Activated CD8-positive, alpha-beta T cell treated with anti-CD3 and anti-CD28 coated beads for 36 hours (primary cell): Measurements from ENCODE around the gene BCAS4. TPM values are rescaled to one million over a fixed set of nuclear protein-coding genes. Genes with fewer than 3 reads are reported as not detected.
A peak's percentile ranks its signal among the peaks of the same experiment; 100 is the strongest.
"Not testable (repeated sequence)": the region's sequence is repeated elsewhere in the genome, so short reads cannot be mapped to it uniquely, and the experiment has no call there.

Source experiments
- ATAC-seq: fragments of 200-7000 bp; cut with Tn5 transposase; one replicate; pipeline ENCODE4 v1.10.0; 2021; ENCODE audit warnings: mild to moderate bottlenecking, moderate library complexity
- CTCF ChIA-PET: fragments of 350-600 bp; sonication (Branson Sonifier 250); formaldehyde crosslinking; loops from one replicate; lab custom pipeline; 2021; ENCODE audit warnings: antibody characterized with exemption; lab: Charles Lee
- POLR2A ChIA-PET: fragments of 350-600 bp; sonication (Branson Sonifier 250); formaldehyde crosslinking; loops from one replicate; lab custom pipeline; 2021; ENCODE audit warnings: antibody characterized with exemption; lab: Charles Lee
- DNase-seq: peaks from one replicate; pipeline ENCODE4 v3.0.0-alpha.2; 2020
- H3K27ac Mint-ChIP-seq: one replicate; pipeline ENCODE4 v1.8.0; 2021; ENCODE audit warnings: mild to moderate bottlenecking, mixed read lengths
- H3K27me3 Mint-ChIP-seq: one replicate; pipeline ENCODE4 v1.8.0; 2021; ENCODE audit warnings: mixed read lengths
- H3K36me3 Mint-ChIP-seq: one replicate; pipeline ENCODE4 v1.8.0; 2021; ENCODE audit warnings: low read depth, mixed read lengths
- H3K4me1 Mint-ChIP-seq: one replicate; pipeline ENCODE4 v1.8.0; 2021; ENCODE audit warnings: low read depth, mixed read lengths
- H3K4me3 Mint-ChIP-seq: one replicate; pipeline ENCODE4 v1.8.0; 2021; ENCODE audit warnings: mild to moderate bottlenecking, moderate library complexity, mixed read lengths
- H3K9me3 Mint-ChIP-seq: one replicate; pipeline ENCODE4 v1.8.0; 2021; ENCODE audit warnings: mixed read lengths
- intact Hi-C: fragments of 100-400 bp; cut with micrococcal nuclease; formaldehyde crosslinking; loops from one replicate; pipeline ENCODE4 v1.10.0; 2022
- total RNA-seq, 2 experiments: library from RNA; stranded (reverse); gene quantifications; one replicate each; pipeline ENCODE4 v1.2.3, GENCODE V29; 2021
- TF ChIP-seq, protein P1 (sequence below): fragments of 200-600 bp; IDR thresholded peaks from one replicate; pipeline ENCODE4 v1.8.0; 2022; ENCODE audit warnings: antibody characterized with exemption, mild to moderate bottlenecking

BCAS4 gene
- total RNA-seq, 2 experiments from 2014 or later: 27.3 to 31.7 TPM

DNA sequence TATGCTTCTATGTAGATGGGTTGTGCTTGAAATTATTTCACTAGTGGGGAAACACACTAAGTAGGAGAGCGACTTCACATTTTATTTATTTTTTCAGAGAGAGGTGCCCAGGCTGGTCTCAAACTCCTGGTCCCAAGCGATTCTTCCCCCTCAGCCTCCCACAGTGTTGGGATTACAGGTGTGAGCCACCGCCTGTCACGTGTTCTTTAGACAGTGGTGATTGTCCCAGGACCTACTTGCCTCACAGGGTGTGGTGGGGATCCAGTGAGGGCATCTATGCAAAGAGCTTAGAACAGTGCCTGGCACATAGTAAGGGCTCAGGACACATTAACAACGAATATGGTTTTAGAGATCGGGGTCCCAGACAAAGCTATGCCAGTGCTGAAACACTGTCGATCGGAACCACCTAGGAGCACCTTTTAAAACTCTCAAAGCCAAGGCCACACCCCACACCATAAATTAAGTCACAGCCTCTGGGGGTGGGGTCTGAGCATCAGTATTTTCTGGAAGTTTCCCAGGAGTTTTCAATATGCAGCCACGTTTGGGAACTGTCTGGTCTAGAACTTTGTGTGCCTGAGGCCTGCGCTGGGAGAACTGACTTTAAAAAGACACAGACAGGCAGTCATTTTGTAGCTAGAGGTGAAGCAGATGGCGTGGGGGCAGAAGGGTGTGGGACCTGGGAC lies 4.8 kb upstream of the BCAS4 start:
- TF ChIP-seq, protein P1, sequence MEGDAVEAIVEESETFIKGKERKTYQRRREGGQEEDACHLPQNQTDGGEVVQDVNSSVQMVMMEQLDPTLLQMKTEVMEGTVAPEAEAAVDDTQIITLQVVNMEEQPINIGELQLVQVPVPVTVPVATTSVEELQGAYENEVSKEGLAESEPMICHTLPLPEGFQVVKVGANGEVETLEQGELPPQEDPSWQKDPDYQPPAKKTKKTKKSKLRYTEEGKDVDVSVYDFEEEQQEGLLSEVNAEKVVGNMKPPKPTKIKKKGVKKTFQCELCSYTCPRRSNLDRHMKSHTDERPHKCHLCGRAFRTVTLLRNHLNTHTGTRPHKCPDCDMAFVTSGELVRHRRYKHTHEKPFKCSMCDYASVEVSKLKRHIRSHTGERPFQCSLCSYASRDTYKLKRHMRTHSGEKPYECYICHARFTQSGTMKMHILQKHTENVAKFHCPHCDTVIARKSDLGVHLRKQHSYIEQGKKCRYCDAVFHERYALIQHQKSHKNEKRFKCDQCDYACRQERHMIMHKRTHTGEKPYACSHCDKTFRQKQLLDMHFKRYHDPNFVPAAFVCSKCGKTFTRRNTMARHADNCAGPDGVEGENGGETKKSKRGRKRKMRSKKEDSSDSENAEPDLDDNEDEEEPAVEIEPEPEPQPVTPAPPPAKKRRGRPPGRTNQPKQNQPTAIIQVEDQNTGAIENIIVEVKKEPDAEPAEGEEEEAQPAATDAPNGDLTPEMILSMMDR: no peak
- ChIA-PET POLR2A (interaction anchor here (0.6 to 1.8 kb wide), 10 partner anchors 17 to 611 kb away, joined by 3 to 8 read pairs (median 3); partner anchors contain the start of genes ADNP, DPM1 and MOCS3), CTCF (interaction anchor here (0.8 to 9.9 kb wide), 24 partner anchors 8 to 268 kb away, joined by 3 to 253 read pairs (median 4); partner anchors contain the start of genes ADNP, DPM1 and MOCS3)
- H3K27ac Mint-ChIP-seq: peak overlapping the region; percentile 79
- H3K27me3 Mint-ChIP-seq: no peaks in the 10 kb centered on the region
- peaks cover 5% of the 10 kb centered on the region for H3K4me1 Mint-ChIP-seq
- intact Hi-C loops: no loop called here
- no peaks in the 10 kb centered on the region for H3K36me3 Mint-ChIP-seq
- no peak overlapping the region for H3K4me3 Mint-ChIP-seq
- H3K9me3 Mint-ChIP-seq: no peaks in the 10 kb centered on the region
- ATAC-seq (no peak), DNase-seq (no peak)

DNA sequence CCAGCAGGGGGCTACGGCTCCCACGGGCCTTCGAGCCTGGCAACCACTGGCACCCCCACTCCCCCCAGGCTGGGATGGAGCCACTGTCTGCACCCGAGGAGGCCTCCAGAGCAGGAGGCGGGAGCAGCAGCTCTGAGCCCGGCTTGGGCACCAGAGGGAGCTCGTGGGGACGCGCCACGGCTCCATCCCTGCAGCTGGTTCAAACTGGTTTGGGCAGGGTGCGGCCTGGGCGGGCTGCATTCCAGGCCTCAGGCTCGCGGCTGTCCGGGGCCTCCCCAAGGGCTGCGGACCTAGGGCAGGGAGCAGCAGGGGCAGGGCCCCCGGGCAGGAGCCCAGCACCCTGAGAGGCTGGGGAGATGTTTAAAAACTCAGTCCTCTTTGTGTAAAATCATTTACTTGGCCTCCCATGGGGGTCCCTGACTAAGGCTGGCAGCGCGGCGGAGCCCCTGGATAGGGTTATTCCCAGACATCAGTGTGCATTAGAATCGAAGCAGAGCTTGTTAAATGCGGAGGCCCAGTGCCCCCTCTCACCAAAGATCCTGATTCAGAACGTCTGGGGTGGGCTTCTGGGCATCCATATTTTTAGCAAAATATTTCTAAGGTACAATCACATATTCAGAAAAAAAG lies 4.1 kb upstream of the BCAS4 start:
- TF ChIP-seq, protein P1: peak; percentile 78
- CTCF ChIA-PET: interaction anchor here (0.9 to 9.9 kb wide), 26 partner anchors 9 to 269 kb away, joined by 3 to 253 read pairs (median 4); partner anchors contain the start of genes ADNP, DPM1 and MOCS3
- Mint-ChIP-seq H3K27ac (peak overlapping the region; percentile 79), H3K36me3 (no peaks in the 10 kb centered on the region), H3K9me3 (no peaks in the 10 kb centered on the region), H3K27me3 (no peaks in the 10 kb centered on the region), H3K4me1 (peaks cover 9% of the 10 kb centered on the region), H3K4me3 (no peak overlapping the region)
- ATAC-seq (peak; percentile 75), DNase-seq (peak; percentile 88)
- intact Hi-C loops: no loop called here
- POLR2A ChIA-PET: interaction anchor here (0.6 to 1.8 kb wide), 12 partner anchors 11 to 610 kb away, joined by 3 to 8 read pairs (median 3); partner anchors contain the start of genes ADNP, DPM1 and MOCS3

- Mint-ChIP-seq H3K27ac (no peak overlapping the region), H3K9me3 (no peaks in the 10 kb centered on the region), H3K36me3 (peaks cover 3% of the 10 kb centered on the region), H3K27me3 (no peaks in the 10 kb centered on the region), H3K4me1 (peaks cover 17% of the 10 kb centered on the region), H3K4me3 (no peak overlapping the region)
- CTCF ChIA-PET: interaction anchor here (0.5 to 9.9 kb wide), 14 partner anchors 20 to 833 kb away, joined by 3 to 253 read pairs (median 8); partner anchors contain the start of genes ADNP, DPM1, MOCS3 and PARD6B
- ATAC-seq (no peak), DNase-seq (no peak)
- POLR2A ChIA-PET: interaction anchor here (1.0 to 2.5 kb wide), 5 partner anchors 13 to 165 kb away, joined by 3 to 48 read pairs (median 11); partner anchors contain the start of genes ADNP and DPM1
- intact Hi-C loops: no loop called here
- TF ChIP-seq, protein P1: no peak
Observed at GRCh38 chr20:50792708-50793574, 1.9 kb upstream of the BCAS4 start.

DNA sequence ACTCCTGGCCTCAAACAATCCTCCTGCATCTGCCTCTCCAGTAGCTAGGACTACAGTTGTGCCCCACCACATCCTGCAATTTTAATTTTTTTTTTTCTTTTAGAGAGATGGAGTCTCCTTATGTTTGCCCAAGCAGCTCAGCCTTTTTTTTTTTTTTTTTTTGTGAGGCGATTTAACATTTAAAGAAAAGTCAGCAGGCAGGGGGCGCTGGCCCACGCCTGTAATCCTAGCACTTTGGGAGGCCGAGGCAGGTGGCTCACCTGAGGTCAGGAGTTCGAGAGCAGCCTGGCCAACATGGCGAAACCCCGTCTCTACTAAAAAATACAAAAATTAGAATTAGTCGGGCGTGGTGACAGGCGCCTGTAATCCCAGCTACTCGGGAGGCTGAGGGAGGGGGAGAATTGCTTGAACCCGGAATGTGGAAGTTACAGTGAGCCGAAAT lies 1.3 kb upstream of the BCAS4 start:
- TF ChIP-seq, protein P1: peak; percentile 61
- H3K27me3 Mint-ChIP-seq, H3K36me3 Mint-ChIP-seq, H3K4me3 Mint-ChIP-seq, ATAC-seq, H3K9me3 Mint-ChIP-seq, intact Hi-C loops: not testable (repeated sequence)
- Mint-ChIP-seq H3K27ac (peak overlapping the region; percentile 66), H3K4me1 (peaks cover 17% of the 10 kb centered on the region)
- ChIA-PET POLR2A (interaction anchor here (1.1 to 2.5 kb wide), 12 partner anchors 10 to 164 kb away, joined by 3 to 48 read pairs (median 7); partner anchors contain the start of genes ADNP and DPM1), CTCF (interaction anchor here (0.9 to 9.9 kb wide), 24 partner anchors 8 to 832 kb away, joined by 3 to 253 read pairs (median 6); partner anchors contain the start of genes ADNP, DPM1 and MOCS3)
- peak; percentile 82 for DNase-seq
